K562 (cell line): ENCODE data around the gene EFNA5.

Source experiments
- ATF1 ChIP-seq, 2 experiments: fragments of 450-650 bp in 1 of 2; IDR thresholded peaks; 2 replicates each; pipeline ENCODE4 v1.6.1; 2016; ENCODE audit warnings: missing compliant biosample characterization in 1 of 2, missing genetic modification characterization in 1 of 2
- ESRRA ChIP-seq: fragments of 450-650 bp; IDR thresholded peaks from 2 replicates; pipeline ENCODE4 v1.6.1; 2014; ENCODE audit warnings: low read depth, mild to moderate bottlenecking, moderate library complexity, borderline replicate concordance
- EZH2 ChIP-seq: IDR thresholded peaks from 2 replicates; pipeline ENCODE4 v1.6.1; 2012; ENCODE audit warnings: low read depth, mild to moderate bottlenecking, inconsistent platforms, low read length, borderline replicate concordance
- NCOA6 ChIP-seq: fragments of 450-650 bp; IDR thresholded peaks from 2 replicates; pipeline ENCODE4 v1.6.1; 2017; ENCODE audit warnings: mild to moderate bottlenecking
- NFATC3 ChIP-seq: fragments of 450-650 bp; IDR thresholded peaks from 2 replicates; pipeline ENCODE4 v1.6.1; 2017; ENCODE audit warnings: mild to moderate bottlenecking
- POLR2AphosphoS2 ChIP-seq: IDR thresholded peaks from 2 replicates; pipeline ENCODE4 v1.6.1; 2012; ENCODE audit warnings: low read length, improper control_type of control experiment
- RNF2 ChIP-seq: sonication (generic); IDR thresholded peaks from 2 replicates; pipeline ENCODE4 v1.6.1; 2016
- SMARCC2 ChIP-seq: fragments of 450-650 bp; IDR thresholded peaks from 2 replicates; pipeline ENCODE4 v1.6.1; 2017; ENCODE audit warnings: antibody characterized with exemption, moderate library complexity, mild to moderate bottlenecking, low read depth
- ZNF76 ChIP-seq: fragments of 250-450 bp; sonication (Bioruptor Pico); IDR thresholded peaks from 2 replicates; pipeline ENCODE4 v1.4.0; 2020; ENCODE audit warnings: mild to moderate bottlenecking, moderate library complexity, borderline replicate concordance
- TF ChIP-seq, protein P1 (sequence below), 2 experiments: fragments of 450-650 bp; IDR thresholded peaks; 2 replicates each; pipeline ENCODE4 v1.6.1; 2016; ENCODE audit warnings: mild to moderate bottlenecking in 2 of 2, borderline replicate concordance in 1 of 2, low read depth in 1 of 2, moderate library complexity in 1 of 2
- TF ChIP-seq, protein P2 (sequence below), 3 experiments: IDR thresholded peaks in 2 of 3; conservative IDR thresholded peaks in 1 of 3; 2 replicates each; pipeline ENCODE4 v1.5.1; 2011 to 2012; ENCODE audit warnings: low read length in 3 of 3, mild to moderate bottlenecking in 3 of 3, control low read depth in 2 of 3, improper control_type of control experiment in 1 of 3, inconsistent platforms in 1 of 3, low read depth in 1 of 3, mixed read lengths in 1 of 3, moderate library complexity in 1 of 3; ENCODE audit not compliant: insufficient read depth in 2 of 3
- TF ChIP-seq, protein P3 (sequence below), 2 experiments: fragments of 450-650 bp; formaldehyde crosslinking in 1 of 2; IDR thresholded peaks; 2 replicates each; pipeline versions ENCODE4 v1.4.0 to v1.6.1; 2014 to 2020; ENCODE audit warnings: mild to moderate bottlenecking in 2 of 2, borderline replicate concordance in 1 of 2, low read depth in 1 of 2
- TF ChIP-seq, protein P4 (sequence below): sonication (generic); formaldehyde crosslinking; IDR thresholded peaks from 2 replicates; pipeline ENCODE4 v1.8.1; 2023; ENCODE audit warnings: mild to moderate bottlenecking, missing genetic modification reagents, moderate library complexity

DNA sequence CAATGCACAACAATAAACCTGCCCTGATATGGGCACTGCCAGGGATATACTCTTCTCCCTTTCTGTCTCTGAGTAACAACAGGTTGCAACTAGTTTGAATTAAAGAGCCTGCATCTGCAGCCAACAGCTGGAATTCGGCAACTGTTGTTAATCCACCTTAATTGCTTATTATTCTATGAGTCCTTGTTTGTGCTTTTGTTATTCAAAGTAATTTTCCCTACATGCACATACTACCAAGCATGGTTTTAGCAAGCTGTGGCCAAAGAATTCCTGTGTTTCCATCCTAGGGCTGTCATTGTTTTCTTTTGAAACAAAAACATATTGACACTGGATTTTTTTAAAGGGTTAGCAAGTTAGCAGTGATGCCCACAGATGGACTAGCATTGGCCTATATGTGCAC lies 171.5 kb downstream of the EFNA5 start:
- TF ChIP-seq, protein P1, sequence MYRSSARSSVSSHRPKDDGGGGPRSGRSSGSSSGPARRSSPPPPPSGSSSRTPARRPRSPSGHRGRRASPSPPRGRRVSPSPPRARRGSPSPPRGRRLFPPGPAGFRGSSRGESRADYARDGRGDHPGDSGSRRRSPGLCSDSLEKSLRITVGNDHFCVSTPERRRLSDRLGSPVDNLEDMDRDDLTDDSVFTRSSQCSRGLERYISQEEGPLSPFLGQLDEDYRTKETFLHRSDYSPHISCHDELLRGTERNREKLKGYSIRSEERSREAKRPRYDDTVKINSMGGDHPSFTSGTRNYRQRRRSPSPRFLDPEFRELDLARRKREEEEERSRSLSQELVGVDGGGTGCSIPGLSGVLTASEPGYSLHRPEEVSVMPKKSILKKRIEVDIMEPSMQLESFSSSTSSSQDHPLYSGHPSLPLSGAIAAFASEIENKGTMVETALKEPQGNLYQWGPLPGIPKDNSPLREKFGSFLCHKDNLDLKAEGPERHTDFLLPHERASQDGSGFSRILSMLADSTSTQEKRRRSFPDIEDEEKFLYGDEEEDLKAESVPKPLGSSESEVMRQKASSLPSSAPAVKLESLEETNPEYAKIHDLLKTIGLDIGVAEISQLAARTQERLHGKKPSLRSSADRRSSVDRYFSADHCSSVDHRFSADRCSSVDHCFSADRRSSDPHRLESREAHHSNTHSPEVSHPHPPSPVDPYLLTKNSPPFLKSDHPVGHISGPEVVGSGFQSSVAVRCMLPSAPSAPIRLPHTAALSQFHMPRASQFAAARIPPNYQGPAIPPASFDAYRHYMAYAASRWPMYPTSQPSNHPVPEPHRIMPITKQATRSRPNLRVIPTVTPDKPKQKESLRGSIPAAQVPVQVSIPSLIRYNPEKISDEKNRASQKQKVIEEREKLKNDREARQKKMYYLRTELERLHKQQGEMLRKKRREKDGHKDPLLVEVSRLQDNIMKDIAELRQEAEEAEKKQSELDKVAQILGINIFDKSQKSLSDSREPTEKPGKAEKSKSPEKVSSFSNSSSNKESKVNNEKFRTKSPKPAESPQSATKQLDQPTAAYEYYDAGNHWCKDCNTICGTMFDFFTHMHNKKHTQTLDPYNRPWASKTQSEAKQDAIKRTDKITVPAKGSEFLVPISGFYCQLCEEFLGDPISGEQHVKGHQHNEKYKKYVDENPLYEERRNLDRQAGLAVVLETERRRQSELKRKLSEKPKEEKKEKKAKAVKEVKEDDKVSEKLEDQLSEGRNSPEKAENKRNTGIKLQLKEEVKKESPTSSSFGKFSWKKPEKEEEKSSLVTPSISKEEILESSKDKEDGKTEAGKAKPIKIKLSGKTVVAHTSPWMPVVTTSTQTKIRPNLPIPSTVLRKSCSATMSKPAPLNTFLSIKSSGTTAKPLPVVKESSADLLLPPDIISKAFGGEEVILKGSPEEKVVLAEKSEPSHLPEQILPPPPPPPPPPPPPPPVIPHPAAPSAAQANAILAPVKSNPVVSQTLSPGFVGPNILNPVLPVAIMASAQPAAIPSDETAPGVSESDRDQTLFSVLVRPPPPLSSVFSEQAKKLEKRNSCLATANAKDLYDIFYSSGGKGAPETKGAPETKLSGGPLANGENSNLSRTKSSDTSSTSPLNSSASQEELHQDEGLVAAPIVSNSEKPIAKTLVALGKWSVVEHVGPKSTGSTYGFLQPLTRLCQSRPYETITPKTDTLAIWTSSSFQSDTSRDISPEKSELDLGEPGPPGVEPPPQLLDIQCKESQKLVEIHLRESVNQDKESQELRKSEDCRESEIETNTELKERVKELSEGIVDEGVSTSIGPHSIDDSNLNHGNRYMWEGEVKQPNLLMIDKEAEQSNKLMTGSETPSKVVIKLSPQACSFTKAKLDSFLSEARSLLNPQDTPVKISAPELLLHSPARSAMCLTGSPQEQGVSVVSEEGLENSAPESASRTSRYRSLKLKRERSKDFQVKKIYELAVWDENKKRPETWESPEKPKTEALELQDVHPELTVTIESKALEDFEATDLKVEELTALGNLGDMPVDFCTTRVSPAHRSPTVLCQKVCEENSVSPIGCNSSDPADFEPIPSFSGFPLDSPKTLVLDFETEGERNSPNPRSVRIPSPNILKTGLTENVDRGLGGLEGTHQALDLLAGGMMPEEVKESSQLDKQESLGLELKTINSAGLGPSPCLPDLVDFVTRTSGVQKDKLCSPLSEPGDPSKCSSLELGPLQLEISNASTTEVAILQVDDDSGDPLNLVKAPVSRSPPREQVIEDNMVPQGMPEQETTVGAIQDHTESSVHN (IDR thresholded peaks at IDR 0.05; ENCODE audit: borderline replicate concordance in 1 of 2, low read depth in 1 of 2) = no peak
- TF ChIP-seq NCOA6 (no peak), EZH2 (no peak), POLR2AphosphoS2 (no peak), ESRRA (no peak), NFATC3 (no peak), ATF1 (CRISPR knock-in tag; IDR thresholded peaks at IDR 0.05) (no peak), ATF1 (tag; IDR thresholded peaks at IDR 0.05) (no peak), RNF2 (no peak), SMARCC2 (no peak), ZNF76 (CRISPR knock-in tag) (no peak)
- TF ChIP-seq, protein P2, sequence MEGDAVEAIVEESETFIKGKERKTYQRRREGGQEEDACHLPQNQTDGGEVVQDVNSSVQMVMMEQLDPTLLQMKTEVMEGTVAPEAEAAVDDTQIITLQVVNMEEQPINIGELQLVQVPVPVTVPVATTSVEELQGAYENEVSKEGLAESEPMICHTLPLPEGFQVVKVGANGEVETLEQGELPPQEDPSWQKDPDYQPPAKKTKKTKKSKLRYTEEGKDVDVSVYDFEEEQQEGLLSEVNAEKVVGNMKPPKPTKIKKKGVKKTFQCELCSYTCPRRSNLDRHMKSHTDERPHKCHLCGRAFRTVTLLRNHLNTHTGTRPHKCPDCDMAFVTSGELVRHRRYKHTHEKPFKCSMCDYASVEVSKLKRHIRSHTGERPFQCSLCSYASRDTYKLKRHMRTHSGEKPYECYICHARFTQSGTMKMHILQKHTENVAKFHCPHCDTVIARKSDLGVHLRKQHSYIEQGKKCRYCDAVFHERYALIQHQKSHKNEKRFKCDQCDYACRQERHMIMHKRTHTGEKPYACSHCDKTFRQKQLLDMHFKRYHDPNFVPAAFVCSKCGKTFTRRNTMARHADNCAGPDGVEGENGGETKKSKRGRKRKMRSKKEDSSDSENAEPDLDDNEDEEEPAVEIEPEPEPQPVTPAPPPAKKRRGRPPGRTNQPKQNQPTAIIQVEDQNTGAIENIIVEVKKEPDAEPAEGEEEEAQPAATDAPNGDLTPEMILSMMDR (IDR thresholded peaks at IDR 0.05 in 2 of 3, conservative IDR thresholded peaks at IDR 0.05 in 1 of 3; ENCODE audit: insufficient read depth in 2 of 3, low read depth in 1 of 3, low read length in 3 of 3) = no peak
- TF ChIP-seq, protein P3, sequence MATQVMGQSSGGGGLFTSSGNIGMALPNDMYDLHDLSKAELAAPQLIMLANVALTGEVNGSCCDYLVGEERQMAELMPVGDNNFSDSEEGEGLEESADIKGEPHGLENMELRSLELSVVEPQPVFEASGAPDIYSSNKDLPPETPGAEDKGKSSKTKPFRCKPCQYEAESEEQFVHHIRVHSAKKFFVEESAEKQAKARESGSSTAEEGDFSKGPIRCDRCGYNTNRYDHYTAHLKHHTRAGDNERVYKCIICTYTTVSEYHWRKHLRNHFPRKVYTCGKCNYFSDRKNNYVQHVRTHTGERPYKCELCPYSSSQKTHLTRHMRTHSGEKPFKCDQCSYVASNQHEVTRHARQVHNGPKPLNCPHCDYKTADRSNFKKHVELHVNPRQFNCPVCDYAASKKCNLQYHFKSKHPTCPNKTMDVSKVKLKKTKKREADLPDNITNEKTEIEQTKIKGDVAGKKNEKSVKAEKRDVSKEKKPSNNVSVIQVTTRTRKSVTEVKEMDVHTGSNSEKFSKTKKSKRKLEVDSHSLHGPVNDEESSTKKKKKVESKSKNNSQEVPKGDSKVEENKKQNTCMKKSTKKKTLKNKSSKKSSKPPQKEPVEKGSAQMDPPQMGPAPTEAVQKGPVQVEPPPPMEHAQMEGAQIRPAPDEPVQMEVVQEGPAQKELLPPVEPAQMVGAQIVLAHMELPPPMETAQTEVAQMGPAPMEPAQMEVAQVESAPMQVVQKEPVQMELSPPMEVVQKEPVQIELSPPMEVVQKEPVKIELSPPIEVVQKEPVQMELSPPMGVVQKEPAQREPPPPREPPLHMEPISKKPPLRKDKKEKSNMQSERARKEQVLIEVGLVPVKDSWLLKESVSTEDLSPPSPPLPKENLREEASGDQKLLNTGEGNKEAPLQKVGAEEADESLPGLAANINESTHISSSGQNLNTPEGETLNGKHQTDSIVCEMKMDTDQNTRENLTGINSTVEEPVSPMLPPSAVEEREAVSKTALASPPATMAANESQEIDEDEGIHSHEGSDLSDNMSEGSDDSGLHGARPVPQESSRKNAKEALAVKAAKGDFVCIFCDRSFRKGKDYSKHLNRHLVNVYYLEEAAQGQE (IDR thresholded peaks at IDR 0.05; ENCODE audit: borderline replicate concordance) = no peak
- TF ChIP-seq, protein P3 (CRISPR knock-in tag; IDR thresholded peaks at IDR 0.05; ENCODE audit: low read depth) = no peak
- TF ChIP-seq, protein P4, sequence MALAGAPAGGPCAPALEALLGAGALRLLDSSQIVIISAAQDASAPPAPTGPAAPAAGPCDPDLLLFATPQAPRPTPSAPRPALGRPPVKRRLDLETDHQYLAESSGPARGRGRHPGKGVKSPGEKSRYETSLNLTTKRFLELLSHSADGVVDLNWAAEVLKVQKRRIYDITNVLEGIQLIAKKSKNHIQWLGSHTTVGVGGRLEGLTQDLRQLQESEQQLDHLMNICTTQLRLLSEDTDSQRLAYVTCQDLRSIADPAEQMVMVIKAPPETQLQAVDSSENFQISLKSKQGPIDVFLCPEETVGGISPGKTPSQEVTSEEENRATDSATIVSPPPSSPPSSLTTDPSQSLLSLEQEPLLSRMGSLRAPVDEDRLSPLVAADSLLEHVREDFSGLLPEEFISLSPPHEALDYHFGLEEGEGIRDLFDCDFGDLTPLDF (CRISPR knock-in tag) = no peak
